GM10266 (cell line): ENCODE results near the gene PRKAR1B.
A peak's percentile ranks its signal among the peaks of the same experiment; 100 is the strongest.
"Not testable (repeated sequence)": the region's sequence is repeated elsewhere in the genome, so short reads cannot be mapped to it uniquely, and the experiment has no call there.

Source experiments
- DNase-seq: peaks from one replicate; pipeline ENCODE4 v3.0.0; 2012; ENCODE audit errors: extremely low spot score
- TF ChIP-seq, protein P1 (sequence below): IDR thresholded peaks from 2 replicates; pipeline ENCODE4 v1.5.1; 2012; ENCODE audit warnings: mild to moderate bottlenecking, low read depth; ENCODE audit not compliant: control insufficient read depth, insufficient read depth; ENCODE audit errors: missing control alignments

Gene PRKAR1B

DNA sequence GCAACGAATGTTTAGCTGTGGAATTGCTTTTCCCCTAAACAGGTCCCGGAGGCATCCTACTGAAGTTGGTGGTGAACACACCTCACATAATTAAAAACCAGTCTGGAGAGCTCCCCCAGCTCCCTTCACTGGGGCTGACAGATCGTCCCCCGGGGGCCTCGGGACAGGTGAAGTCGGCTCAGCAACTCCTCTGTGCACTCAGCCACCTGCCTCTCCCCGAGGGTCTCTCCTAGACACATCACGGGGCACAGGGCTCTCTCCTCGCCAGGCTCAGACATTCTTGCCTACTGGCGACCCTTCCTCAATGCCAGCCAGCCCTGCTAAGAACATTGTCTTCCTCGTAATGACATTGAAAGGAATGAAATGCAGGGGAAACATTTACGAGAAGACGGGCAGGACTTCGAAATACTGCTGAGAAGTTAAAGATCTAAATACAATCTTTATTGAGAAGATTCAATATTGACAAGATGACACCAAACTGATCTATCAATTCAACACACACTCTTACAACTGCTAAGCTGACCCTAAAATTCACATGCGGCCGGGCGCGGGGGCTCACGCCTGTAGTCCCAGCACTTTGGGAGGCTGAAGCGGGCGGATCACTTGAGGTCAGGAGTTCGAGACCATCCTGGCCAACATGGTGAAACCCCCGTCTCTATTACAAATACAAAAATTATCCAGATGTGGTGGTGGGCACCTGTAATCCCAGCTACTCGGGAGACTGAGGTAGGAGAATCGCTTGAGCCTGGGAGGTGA is 88.6 kb downstream of the PRKAR1B start:
- TF ChIP-seq, protein P1, sequence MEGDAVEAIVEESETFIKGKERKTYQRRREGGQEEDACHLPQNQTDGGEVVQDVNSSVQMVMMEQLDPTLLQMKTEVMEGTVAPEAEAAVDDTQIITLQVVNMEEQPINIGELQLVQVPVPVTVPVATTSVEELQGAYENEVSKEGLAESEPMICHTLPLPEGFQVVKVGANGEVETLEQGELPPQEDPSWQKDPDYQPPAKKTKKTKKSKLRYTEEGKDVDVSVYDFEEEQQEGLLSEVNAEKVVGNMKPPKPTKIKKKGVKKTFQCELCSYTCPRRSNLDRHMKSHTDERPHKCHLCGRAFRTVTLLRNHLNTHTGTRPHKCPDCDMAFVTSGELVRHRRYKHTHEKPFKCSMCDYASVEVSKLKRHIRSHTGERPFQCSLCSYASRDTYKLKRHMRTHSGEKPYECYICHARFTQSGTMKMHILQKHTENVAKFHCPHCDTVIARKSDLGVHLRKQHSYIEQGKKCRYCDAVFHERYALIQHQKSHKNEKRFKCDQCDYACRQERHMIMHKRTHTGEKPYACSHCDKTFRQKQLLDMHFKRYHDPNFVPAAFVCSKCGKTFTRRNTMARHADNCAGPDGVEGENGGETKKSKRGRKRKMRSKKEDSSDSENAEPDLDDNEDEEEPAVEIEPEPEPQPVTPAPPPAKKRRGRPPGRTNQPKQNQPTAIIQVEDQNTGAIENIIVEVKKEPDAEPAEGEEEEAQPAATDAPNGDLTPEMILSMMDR: no peak
- no peak for DNase-seq

DNA sequence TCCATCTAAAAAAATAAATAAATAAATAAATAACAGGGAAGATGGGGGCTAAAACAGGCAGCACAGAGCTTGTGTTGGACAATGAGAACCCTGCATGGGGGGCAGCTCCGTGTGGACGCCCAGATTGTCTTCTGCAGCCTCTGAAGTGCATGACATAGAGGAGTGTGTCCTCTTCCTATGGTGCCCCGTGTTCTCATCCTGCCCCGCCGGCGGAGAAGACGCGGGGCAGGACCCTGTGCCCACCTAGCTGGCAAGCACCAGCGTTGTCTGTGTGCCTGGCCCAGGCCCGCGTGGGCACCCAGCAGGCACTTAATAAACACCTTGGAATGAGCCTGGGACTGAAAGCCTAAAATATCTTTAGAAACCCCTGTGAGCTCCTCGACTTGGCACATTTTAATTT is 89.3 kb downstream of the PRKAR1B start:
- TF ChIP-seq, protein P1: no peak
- no peak for DNase-seq

DNA sequence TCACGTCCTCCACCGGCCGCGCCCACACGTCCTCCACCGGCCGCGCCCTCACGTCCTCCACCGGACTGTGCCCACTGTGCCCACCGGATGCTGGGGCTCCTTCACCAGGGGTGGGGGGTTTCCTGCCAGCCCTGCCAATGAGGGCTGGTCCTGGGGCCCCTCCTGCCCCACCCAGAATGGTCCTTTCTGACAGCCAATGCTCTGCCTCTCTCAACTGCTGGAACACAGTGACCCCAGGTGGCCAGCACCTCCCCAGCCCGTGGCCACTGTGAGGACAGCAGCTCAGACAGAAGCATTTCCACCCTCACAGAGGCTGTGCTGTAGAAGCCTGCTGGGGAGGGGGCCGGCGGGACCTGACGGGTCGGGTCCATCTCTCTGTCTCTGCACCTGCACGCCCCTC is 90.7 kb downstream of the PRKAR1B start:
- TF ChIP-seq, protein P1: peak; percentile 42
- peak; percentile 69 for DNase-seq

DNA sequence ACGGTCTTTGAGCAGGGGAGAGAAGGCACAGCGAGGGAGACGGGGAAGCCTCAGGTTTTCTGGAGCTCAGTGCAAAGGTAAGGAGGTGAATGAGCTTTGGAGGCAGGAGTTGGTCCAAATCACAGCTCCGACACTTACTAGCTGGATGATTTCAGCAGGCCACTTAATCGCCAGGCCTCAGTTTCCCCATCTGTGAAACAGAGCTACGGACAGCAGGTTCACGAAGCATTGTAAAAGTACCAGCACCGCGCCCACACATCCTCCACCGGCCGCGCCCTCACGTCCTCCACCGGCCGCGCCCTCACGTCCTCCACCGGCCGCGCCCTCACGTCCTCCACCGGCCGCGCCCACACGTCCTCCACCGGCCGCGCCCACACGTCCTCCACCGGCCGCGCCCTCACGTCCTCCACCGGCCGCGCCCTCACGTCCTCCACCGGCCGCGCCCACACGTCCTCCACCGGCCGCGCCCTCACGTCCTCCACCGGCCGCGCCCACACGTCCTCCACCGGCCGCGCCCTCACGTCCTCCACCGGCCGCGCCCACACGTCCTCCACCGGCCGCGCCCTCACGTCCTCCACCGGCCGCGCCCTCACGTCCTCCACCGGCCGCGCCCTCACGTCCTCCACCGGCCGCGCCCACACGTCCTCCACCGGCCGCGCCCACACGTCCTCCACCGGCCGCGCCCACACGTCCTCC is 91.2 kb downstream of the PRKAR1B start:
- not testable (repeated sequence) for DNase-seq

GRCh38 chr7:635227-635626 is 91.9 kb downstream of the PRKAR1B start:
- DNase-seq: no peak
- TF ChIP-seq, protein P1: no peak

DNA sequence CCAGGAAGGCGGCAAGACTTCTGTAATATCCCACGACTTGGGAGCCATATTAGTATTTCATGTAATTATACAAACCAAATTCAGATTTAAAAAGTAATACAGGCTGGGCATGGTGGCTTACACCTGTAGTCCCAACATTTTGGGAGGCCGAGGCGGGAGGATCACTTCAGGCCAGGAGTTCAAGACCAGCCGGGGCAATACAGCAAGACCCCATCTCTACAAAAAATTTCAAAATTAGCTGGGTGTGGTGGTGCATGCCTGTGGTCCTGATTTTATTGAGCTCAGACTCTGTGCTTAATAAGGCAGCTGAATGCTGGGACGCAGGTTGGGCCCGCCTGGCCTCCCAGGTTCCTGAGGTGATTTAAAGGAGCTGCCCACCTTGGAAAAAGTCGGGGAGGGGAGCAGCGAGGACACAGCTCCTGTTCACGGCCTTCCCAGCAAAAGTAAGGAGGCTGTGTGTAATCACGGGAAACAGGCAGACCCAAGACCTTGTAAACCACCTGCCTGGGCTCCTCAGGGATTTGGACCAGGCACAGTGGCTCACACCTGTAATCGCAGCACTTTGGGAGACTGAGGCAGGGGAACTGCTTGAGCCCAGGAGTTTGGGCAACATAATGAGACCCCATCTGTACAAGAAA is 93.6 kb downstream of the PRKAR1B start:
- no peak for DNase-seq
- TF ChIP-seq, protein P1: no peak

DNA sequence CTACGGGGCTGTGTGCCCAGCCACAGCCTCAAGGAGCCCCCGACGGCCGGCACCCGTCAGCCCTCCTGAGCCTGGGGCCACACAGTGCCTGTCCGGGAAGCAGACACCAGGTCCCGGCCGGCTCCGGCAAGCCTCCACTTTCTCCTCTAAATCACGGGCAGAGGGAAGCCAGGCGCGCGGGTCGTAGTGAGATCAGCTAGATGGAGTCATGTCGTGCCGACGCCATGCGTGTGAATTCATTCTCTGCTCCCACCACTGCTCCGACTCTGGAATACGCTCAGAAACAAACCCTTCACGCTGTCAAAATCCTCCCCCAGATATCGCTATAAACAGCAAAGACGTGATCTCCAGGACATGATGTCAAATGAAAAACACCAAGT is 94.3 kb downstream of the PRKAR1B start:
- no peak for DNase-seq
- TF ChIP-seq, protein P1: no peak
